ENCODE results near the gene MEIS2.

Gene MEIS2

DNA sequence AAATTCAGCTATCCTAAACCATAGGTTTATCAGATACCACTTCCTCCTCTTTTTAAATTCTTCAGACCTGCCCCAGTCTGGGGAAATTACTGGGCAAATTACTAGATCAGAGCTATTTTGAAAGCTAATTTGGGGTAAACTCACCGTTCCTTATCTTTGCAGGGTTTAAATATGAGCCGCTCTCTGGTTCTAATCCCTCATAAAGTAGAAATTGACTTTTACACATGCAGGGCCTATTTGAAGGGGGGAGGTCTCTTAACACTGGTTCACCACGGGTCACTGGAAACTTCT lies 11.0 kb upstream of the MEIS2 start:
- no peak for DNase-seq

DNA sequence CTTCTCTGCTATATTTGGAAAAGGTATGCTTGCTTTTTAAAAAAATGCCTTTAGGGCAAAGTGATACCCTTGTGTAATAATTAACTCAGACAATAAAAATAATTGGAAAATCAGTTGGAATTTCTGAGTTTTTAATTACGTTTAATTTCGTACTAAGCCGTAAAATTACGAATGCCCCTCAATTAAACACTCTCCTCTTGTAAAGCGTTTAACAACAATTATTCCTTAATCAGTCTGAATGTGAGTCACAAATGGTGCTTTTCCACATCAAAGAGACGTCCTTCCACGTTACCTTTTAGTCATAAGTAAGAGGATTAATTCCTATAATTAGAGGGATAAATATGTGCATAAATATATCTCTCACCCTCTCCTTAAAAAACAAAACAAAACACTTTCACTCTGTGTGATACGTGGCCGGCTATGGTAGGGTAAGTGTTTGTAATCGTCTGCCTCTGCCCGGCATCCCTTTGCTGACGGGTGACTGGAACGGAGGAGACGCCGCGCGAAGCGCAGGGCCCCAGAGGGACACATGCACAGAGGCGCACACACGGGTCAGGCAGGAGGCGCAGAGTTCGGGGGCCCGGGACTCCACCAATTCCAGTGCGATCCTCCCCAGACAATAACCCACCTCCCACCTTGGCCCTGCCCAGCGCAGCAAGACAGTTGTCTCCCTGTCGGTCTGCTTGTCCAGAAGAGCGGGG lies 9.7 kb upstream of the MEIS2 start:
- DNase-seq, result no peak

DNA sequence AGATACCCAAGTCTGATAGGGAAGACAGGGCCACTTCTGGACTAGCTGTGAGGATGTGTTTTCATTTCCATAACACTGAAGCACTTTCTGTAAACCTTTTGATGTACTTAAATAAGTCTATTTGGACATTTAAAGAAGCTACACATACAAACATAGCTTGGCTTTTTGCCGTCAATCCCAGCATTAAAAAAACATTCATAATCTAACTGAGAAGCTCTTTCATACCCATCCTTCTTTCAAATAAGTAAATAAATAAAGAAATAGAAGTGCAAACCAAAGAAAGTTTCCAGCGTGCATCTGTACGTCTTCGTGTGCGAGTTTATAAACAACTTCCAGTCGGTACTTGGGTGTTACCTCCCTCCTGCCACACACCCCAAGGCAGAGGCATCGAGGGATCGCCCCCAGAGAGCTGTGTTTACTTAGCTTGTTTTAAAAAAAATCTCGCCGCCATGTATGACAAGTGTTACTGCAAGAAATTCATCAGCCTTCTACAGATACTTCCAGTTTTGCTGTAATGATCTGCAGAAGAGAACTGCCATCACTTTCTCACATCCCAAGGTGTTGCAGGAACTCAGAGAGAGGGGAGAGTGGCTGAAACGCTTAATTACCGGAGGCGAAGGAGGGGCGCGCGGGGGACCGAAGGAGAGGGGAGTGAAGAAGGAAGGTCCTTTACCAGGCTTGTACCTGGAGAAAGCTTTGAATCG lies 9.0 kb upstream of the MEIS2 start:
- DNase-seq, result no peak

DNA sequence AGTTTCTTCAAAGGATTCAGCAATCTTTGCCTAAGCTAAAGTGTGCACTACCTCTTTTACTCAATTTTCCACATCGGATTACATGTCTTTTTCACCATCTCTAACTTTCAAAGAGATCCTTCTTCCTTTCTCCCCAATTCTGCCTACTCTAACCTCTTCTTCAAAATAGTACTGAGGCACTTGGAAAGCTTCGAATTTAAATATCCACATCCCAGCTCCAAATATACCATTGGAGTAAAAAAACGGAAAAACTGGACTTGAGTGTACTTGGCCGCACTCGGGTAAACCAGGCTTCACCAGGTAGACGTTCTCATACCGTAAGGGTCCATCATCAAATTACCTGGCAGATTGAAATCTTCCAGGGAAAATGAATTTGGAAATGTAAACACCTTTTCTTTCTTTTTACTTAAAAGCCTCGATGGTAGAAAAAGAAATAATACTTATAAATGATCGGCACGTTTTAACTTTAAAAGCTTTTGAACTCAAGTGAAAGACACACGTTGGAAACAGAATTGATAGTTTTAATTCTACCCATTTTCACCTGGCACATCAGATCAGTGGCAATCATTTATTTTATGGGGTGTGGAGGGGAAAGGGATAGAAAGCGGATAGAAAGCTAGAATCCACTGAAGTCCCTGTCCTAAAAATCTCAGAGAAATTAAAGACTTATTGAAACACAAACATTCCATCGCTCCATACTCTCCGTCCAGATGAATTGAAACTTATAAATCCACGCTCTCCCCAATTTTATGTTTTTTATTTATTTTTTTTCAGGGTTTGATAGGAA lies 8.2 kb upstream of the MEIS2 start:
- DNase-seq, result no peak

DNA sequence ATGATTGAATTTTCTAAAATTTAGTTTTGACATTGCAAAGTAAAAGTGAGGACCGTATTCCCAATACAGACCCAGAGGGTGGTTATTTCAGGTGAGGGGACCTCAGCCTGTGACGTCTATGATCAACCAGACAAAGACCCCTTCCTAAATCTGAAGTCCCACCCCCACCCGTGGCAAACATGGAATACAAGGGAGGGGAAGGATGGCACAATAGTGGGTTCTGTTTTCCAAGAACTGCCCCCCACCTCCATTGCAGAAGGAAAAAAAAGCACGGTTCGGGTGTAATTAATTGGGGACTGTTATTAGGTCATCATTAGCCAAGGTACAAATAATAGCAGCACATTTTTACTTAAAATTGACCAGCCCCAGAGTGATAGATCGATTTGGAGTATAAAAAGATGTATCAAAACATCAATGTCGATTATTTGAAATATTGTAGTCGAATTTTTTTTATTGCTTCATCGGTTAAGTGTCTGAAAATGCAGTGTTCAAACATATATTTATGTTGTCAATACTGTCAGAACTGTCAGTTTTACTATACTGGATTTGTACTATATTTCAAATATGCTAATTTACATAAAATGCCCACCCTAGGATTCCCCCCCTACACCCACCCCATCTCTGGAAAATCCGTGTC lies 7.5 kb upstream of the MEIS2 start:
- DNase-seq, result no peak

DNA sequence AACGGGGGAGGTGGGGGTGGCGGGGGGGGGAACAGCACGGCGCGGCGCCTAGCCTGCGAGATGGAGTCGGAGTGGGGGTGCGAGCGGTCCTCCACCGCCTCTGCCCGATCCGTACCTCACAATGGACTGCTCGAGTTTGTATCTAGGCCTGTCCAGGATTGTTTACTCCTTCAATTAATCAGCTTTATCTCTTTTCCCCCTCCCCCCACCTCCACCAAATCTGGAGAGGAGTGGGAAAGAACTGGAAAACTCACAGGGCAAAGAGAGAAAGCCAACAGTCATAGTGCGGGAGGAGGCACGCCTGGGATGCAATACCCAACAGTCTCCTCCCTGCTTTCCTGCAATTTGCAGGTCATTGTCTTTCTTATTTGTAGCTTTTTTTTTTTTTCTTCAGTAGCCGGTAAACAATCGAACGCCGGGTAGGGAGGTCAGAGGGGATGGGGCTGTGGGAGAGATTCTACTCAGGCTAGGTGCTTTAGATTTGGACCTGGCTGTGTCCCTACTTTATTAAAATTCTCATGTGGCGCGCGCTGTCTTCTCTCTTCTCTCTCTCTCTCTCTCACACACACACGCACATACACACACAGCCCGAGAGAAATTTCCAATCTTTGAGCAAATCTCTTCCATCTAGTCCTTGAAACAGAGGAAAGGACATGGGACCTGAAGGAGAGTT lies 6.9 kb upstream of the MEIS2 start:
- no peak for DNase-seq

DNA sequence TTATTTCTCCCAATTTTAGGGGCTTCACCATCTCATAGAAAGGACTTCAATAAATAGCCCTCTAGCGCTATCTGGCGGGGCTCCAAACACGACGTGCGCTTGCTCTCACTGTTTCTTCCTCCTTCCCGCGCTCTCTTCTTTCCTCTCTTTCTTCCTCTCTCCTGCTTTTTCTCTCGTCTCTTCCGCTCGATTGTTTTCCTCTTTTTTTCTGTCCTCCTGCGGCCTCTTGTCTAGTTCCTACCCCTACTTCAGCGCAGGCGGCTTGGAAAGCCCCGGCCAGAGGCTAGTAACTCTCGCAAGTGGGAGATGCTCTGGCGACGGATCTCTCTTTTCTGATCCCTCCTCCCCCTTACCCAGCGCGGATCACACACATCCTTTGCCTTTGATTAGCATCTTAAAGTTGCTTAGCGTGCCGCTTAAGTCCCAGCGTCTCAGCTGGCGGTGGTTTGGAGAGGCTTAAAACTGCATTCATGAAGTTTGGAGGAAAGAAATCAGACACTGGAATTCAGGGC lies 6.2 kb upstream of the MEIS2 start:
- DNase-seq, result no peak

DNA sequence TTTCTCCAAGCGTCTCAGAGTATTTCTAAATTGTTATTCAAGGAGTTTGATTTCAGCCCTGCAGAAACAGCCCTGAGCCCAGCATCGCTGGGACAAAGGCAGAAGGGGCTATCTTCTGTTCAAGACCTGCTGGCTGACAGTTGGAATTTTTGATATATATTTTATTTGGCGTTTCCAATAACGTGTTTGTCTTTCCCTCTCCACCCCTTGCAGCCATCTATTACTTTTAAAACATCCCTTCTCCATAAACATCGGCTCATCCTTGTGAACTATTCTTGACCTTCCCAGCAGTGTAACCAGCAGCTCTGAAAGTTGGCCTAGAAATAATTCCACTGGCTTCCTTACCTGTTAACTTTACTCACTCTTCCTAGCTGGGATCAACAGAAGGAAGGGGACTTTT lies 5.5 kb upstream of the MEIS2 start:
- no peak for DNase-seq

DNA sequence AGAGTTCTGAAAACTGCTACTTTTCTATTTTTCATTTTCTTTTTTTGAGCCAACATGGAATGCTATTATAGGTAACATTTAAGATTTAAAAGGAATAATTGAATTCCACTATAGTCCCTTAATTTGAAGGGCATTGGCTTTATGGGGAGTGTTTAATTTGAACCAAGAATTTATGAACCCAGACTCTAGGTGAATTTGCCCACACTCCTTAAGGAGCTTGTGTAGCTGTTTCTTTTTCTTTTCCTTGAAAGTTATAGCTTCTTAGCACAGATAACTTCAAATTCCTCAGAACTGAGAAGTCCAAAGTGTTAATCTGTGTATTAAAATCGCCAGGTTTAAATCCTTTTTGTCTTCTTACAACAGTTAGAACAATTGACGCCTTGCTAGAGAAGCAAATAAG lies 4.7 kb upstream of the MEIS2 start:
- DNase-seq, result no peak

DNA sequence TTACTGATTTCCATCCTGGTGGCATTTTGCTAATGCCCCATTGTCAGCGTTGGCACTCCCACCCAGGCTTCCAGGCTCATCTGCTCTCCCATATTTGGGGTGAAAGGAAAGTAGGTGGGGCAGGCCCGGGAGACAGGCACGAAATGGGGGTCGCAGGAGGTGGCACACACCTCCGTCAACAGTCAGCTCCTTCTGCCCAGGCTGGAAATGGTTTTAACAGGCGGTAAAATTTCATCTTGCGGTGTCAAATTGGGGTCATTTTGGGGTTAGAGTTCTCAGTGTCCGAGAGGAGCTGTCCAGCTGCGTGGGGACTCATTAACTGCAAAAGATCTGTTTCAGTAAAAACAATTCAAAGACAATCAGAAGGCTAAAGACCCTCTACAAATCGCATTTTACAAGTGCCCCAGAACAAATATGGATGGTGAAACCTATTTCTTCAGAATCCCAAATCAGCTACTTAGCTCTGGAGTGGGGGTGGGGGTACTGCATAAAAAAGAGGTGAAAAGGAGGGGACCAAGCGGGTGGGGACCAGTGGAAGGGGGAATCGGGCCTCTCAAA lies 4.2 kb upstream of the MEIS2 start:
- DNase-seq, result no peak

DNA sequence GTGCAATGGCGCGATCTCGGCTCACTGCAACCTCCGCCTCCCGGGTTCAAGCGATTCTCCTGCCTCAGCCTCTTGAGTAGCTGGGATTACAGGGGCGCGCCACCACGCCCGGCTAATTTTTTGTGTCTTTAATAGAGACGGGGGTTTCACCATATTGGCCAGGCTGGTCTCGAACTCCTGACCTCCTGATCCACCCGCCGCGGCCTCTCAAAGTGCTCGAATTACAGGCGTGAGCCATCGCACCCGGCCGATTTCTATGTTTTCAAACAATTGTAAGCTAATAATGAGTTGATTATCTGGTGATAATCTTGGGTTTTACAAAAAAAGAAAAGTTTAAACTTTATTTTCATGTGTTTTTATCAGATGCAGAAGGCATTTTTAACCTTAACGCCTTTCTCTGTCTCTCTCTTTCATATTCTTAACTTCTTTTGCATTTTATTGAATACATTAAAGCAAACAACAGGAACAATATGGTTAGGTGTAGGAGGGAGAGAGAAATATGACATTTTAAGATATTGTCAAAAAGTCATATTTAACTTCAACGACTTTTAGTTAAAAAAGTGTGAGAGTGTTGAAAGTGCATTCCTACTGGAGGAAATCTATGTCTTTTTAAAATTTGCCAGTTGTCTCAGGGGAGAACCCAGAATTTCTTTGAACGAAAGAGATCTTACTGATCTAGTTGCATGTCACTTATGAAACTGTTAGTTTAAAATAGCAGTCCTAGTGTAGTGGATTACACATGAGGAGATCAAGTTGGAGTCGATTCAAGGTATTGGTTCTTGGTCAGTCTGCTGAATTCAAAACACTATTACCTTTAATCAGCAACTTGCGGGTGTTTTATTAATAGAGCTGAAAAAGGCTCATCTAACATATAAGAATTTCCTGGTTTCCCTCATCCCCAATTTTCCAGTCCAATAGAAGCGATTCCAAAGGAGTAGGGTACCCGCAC lies 3.4 kb upstream of the MEIS2 start:
- DNase-seq, result no peak

DNA sequence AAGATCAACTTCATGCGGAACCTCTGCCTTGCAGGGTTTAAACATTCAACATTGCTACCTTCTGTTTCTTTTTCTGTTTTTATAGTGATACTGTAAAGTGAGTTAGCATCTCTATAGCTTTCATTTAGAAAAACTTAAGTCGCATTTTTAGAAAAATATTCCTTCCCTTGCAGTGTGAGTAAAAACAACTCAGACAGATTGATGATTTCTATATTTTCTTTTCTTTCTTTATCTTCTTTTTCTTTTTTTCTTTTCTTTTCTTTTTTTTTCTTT lies 2.8 kb upstream of the MEIS2 start:
- no peak for DNase-seq

DNA sequence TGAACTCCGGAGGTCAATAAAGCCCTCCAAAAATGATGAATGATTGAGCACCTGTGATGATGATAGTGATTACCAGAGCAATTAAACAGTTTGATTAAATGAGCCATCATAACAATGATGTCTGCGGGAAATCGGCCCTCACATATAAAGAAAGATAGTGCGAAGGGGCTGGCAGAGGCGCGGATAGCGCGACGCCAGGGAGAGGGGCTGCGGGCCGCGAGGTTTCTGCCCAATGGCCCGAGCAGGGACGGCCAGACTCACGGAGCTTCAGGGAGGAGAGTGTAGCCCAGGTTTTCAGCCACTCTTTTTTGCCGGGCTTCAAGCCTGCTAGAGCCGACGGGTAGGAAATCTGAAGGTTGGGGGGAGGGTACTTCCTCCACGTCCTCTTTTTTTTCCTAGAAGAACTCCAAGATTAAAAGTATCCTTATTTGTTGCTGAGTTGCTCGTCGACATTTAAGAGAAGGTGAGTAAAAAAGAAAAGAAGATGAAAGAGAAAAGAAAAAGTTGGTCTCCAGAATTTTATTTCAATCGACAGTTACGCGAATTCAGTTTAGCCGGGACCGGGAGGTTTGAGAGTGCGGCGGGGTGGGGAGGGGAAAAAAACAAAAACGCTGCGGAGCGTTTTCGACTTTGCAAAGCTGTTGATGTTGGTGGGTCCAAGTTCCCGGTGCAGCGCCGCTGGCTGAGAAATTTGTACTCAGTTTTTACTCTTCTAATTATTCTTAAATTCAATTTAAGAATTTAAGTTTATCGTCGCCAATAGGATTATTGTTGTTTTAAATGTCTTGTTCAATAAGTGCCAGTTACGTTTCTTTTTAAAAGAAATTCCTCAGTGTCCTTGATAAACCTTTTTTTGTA lies 2.2 kb upstream of the MEIS2 start:
- no peak for DNase-seq

DNA sequence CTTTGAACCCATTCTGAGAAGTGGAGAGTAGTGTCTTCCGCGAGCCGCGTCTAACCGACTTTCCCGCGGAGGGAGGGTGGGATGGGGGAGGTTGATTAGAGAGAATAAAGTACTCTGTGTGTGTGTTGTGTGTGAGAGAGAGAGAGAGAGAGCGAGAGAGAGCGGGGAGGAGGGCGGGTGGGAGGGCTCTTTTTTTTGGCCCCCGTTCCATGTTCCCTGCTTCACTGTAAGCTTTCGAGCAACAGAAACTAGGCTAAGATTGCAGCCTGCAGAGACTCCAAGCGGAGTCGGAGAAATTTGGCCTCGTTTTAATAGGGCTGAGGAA lies 1.6 kb upstream of the MEIS2 start:
- DNase-seq, result no peak

DNA sequence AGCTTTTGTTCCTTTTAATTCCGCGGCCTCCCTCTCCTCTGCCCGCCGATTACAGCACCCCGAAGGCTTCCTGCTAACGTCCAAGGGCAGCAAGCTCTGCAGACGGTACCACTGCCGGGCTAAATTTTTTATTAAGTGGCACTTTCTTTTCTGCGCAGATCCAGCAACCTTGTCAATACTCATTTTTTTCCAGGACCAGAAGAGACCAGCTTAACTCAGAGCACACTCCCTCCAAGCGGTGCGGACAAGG lies 542 bp upstream of the MEIS2 start:
- no peak for DNase-seq

DNA sequence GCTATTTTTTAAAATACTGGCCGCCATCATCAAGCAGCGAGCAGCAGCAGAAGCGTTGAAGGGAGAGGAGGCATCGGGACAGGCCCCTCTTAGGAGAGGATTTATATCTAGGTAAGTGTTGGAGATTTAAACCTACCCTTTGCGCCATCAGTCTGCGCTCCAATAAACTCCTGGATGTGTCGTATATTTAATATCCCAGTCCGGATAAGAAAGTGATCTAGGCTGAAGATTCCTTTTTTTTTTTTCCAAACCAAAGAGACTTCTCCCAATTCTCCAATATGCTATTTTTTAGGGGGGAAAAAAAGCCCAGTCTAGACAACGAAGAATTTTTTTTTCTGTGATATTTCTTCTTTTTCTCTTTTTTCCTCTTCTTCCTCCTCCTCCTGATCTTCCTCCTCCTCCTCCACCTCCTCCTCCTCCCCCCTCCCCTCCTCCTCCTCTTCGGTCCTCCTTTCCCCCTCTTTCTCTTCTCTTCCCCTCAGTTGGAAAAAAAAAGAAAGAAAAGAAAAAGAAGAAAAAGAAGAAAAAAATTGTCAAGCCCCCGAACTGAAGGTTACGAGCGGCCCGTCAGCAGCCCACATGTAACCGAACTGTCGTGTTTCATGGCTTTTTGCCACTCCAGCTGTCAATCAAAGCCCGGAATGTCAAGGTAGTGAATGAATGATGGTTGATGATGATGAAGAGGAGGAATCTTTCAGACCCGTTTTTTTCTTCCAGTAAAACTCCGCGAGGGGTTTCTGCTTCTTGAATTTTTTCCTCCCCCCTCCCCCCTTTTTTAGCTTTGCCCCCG lies 835 bp downstream of the MEIS2 start:
- DNase-seq, result no peak

DNA sequence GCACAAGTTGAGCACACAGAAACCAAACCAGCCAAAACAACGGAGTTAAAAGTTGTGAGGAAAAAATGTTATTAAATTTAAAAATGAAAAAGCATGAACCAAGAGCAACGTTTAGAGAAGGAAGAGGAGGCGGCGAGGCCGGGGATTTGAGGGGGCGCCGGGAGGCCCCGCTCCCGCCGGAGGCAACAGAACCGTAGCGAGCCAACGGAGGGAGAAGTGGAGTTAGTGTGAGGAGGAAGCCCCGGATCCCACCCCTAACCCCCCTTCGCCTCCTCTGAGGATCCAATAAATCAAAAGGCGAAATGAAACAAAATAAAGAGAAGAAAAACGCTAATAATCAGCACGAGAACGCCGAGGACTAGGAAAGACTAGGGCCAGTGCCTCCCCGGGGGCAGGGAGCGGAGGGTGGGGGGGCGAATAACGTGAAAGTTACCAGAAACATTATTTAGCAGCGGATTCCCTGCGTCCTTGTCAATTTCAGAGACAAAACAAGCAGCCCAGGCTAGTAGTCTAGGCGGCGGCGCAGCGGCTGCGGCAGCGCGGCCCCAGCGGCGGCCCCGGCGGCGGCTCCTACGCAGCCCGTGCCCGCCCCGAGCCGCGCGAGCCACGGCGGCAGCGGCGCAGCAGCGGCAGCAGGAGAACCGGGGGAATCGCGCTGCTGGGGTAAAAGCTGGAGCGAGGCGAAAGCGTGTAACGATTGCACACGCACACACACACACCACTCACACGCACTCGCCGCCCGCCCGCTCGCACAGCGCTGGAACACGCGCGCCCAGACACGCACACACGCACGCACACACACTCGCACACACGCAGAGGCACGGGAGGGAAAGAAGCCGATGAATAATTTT lies 1.7 kb downstream of the MEIS2 start:
- no peak for DNase-seq

DNA sequence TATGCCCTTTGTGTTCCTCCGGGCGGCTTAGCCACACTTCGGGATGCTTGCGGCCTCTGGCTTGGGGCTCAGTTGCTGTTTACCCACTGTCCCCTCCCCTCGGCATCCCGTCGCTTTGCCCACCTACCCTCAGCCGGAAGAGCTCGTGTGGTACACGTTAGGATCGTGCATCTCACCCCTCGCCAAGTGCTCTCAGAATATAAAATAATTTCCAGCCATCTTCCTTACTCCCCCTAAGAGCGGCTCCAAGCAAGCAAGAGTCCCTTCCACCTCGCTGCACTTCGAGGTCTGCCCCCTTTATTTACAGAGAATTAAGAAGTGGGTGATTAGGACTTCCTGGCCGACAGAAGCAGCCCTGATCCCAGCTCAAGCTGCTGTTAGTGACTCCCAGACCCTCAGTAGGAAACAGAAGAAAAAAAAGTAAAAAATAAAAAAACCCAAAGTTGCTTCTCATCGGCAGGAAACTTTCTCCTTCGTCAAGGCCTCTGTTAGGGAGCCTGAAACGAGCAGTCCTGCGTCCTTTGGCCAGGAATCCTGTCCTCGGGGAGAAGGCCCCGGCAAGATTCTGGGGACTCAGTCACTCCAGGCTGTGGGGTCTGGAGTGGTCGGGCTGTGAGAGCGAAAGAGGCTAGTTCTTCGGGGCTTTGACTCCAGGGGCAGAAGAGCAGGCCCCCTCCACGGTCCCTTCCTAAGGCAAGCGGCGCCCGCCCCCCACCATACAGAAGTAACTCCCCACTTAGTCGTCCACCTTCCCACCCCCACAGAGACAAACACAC lies 3.0 kb downstream of the MEIS2 start:
- DNase-seq, result no peak

Measured in NCI-H1048 (cell line).